ENCODE results near the gene CTSA. TPM values are rescaled to one million over a fixed set of nuclear protein-coding genes. Genes with fewer than 3 reads are reported as not detected.
"Not testable (repeated sequence)": the region's sequence is repeated elsewhere in the genome, so short reads cannot be mapped to it uniquely, and the experiment has no call there.

Gene CTSA
- total RNA-seq, 2 experiments from 2014 or later = 76.9 to 83.4 TPM

DNA sequence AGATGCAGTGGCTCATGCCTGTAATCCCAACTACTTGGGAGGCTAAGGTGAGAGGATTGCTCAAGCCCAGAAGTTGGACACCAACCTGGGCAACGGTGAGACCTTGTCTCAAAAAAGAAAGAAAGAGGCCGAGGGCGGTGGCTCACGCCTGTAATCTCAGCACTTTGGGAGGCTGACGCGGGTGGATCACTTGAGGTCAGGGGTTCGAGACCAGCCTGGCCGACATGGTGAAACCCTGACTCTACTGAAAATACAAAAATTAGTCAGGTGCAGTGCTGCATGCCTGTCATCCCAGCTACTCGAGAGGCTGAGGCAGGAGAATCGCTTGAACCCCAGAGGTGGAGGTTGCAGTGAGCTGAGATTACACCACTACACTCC is 17.0 kb upstream of the CTSA start:
- H3K27ac Mint-ChIP-seq; H3K27me3 Mint-ChIP-seq; H3K4me1 Mint-ChIP-seq; H3K36me3 Mint-ChIP-seq; ATAC-seq (ENCODE audit: low read depth); H3K9me3 Mint-ChIP-seq; H3K4me3 Mint-ChIP-seq; DNase-seq: not testable (repeated sequence)
- POLR2A ChIA-PET = interaction anchor here (0.7 to 1.4 kb wide), 2 partner anchors 24 to 46 kb away, joined by 3 to 8 read pairs; no protein-coding TSS in a partner anchor

DNA sequence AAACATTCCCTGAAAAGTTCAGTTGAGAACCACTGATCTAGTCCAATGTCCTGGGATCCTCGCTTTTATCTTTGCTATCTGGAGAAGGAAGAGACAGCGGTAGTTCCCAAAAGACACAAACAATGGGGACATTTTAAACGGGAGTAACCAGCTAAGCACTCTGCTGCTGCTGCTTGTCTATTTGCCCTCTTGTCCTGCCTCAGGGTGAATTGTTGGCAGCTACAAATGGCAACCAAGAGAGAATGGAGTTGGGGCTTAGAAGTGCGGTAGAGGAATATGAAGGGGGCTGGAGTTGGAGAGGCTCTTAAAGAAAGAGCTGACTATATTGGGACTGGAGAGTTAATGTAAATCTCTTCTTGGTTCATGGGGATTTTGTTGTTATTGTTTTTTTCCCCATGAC is 16.6 kb upstream of the CTSA start:
- POLR2A ChIA-PET = interaction anchor here (0.7 to 1.4 kb wide), 2 partner anchors 24 to 46 kb away, joined by 3 to 8 read pairs; no protein-coding TSS in a partner anchor
- H3K27ac Mint-ChIP-seq = no peak overlapping the region

DNA sequence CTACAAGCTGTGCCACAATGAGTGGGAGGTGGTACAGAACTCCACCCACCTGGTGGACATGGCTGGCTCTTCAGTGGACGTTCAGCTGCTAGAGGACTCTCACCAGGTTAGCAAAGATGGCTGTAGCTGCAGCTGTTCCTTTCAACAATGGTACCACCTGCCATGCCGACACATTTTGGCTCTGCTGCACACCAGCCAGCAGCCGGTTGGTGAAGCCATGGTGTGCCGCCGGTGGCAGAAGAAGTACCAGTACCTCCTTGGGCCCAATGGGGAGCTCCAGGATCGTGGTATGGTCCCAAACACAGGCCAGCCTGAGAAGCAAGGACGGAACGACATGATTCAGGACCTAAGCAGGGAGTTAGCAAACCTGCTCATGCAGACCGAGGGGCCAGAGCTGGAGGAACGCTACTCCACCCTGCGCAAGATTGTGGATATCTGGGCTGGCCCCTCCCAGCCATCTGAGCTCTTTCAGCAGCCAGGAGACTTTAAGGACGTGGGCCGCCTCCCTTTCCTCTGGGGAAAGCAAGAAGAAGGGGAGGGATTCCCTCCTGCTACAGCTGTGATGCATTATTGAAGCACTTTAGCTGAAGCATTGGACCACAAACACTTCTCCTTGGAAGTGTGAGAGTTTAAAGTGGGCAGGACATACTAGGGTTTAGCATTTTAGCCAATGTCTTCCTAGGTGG is 12.9 kb upstream of the CTSA start:
- Mint-ChIP-seq H3K27me3 (no peaks in the 10 kb centered on the region), H3K9me3 (no peaks in the 10 kb centered on the region), H3K4me1 (peaks cover 19% of the 10 kb centered on the region), H3K27ac (no peak overlapping the region), H3K36me3 (peaks cover 14% of the 10 kb centered on the region), H3K4me3 (no peak overlapping the region)
- ATAC-seq (ENCODE audit: low read depth) = no peak
- POLR2A ChIA-PET = no interaction called here
- DNase-seq = no peak

More for the DNA sequence above, 16.6 kb upstream of the CTSA start:
- Mint-ChIP-seq H3K9me3 (no peaks in the 10 kb centered on the region), H3K4me3 (no peak overlapping the region), H3K4me1 (no peaks in the 10 kb centered on the region), H3K36me3 (peaks cover 2% of the 10 kb centered on the region), H3K27me3 (no peaks in the 10 kb centered on the region)
- ATAC-seq (ENCODE audit: low read depth) (no peak), DNase-seq (no peak)

DNA sequence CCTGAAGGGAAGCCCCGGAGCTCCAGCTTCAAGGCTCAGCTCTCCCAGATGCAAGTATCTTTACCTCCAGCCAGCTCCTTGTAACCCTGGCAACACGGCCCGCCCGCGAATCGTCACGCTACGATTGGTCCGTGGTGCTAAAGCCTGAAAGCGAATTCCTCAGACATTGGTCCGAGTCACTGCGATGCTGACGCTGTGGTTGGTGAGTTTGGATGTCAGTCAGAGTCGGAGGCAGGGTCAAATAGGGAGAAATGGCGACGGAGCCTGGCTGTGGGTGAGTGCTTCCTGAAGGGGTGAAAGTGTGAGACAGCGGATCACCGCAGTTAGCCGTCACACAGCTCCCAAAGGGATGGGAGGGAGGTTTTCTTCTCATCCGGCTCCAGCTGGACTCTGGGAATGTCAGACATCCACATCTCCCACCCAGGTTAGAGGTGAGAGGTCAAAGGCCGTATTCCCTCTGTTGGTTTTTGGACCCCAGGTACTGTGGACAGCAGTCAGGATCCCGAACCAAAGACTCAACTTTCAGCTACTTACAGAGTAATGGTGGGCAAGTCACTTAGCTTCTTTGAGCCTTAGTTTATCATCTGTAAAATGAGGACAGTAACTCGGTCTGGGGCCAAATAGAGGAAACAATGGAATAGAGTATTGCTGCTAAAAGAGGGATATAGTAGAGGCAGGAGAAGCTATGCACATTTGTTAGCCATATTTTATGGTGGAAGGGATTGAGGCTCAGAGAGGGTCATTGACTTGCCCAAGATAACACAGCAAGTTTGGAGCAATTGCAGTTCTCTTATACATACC is 9.9 kb upstream of the CTSA start, which contains the start of gene ZSWIM1:
Gene ZSWIM1 (plus strand): TSS at position 240 of the 801 bp plus-strand sequence. CDS start 1,366 bp downstream, outside the sequence.
- POLR2A ChIA-PET = interaction anchor here (0.6 to 2.6 kb wide), 12 partner anchors 9 to 90 kb away, joined by 3 to 30 read pairs (median 5); partner anchors contain the start of genes ACOT8, CTSA, DNTTIP1 and NEURL2
- H3K27me3 Mint-ChIP-seq = no peaks in the 10 kb centered on the region
- DNase-seq = peak; percentile 97
- H3K9me3 Mint-ChIP-seq = no peaks in the 10 kb centered on the region
- peak; percentile 99 for ATAC-seq (ENCODE audit: low read depth)
- H3K4me1 Mint-ChIP-seq = peaks cover 40% of the 10 kb centered on the region
- peak within 1 kb of the TSS; percentile 85 for H3K27ac Mint-ChIP-seq
- peak within 1 kb of the TSS; percentile 87 for H3K4me3 Mint-ChIP-seq
- H3K36me3 Mint-ChIP-seq = peaks cover 21% of the 10 kb centered on the region

- Mint-ChIP-seq H3K9me3 (no peaks in the 10 kb centered on the region), H3K27ac (peak overlapping the region; percentile 11), H3K4me3 (peak overlapping the region; percentile 41), H3K36me3 (peaks cover 21% of the 10 kb centered on the region), H3K27me3 (no peaks in the 10 kb centered on the region), H3K4me1 (peaks cover 41% of the 10 kb centered on the region)
- POLR2A ChIA-PET = interaction anchor here (1.0 to 2.6 kb wide), 6 partner anchors 8 to 91 kb away, joined by 3 to 30 read pairs (median 4); partner anchors contain the start of genes CTSA, DNTTIP1, NEURL2 and PCIF1
- ATAC-seq (ENCODE audit: low read depth) (no peak), DNase-seq (no peak)
Measured at GRCh38 chr20:45882469-45883099, 8.6 kb upstream of the CTSA start.

GRCh38 chr20:45883100-45883469 is 8.1 kb upstream of the CTSA start:
- Mint-ChIP-seq H3K9me3 (no peaks in the 10 kb centered on the region), H3K36me3 (peaks cover 21% of the 10 kb centered on the region), H3K4me1 (peaks cover 41% of the 10 kb centered on the region), H3K4me3 (no peak overlapping the region), H3K27ac (peak overlapping the region; percentile 47), H3K27me3 (no peaks in the 10 kb centered on the region)
- no peak for ATAC-seq (ENCODE audit: low read depth)
- no peak for DNase-seq
- POLR2A ChIA-PET = interaction anchor here (2.6 to 3.8 kb wide), 2 partner anchors 8 to 26 kb away, joined by 15 to 25 read pairs; partner anchors contain the start of genes ACOT8, CTSA, NEURL2 and ZSWIM3

GRCh38 chr20:45886590-45887345 is 4.4 kb upstream of the CTSA start:
- no peak for DNase-seq
- Mint-ChIP-seq H3K27ac (no peak overlapping the region), H3K4me3 (no peak overlapping the region), H3K4me1 (peaks cover 42% of the 10 kb centered on the region), H3K36me3 (peaks cover 17% of the 10 kb centered on the region), H3K27me3 (no peaks in the 10 kb centered on the region), H3K9me3 (no peaks in the 10 kb centered on the region)
- POLR2A ChIA-PET = interaction anchor here (0.7 to 3.8 kb wide), 3 partner anchors 14 to 29 kb away, joined by 3 to 15 read pairs (median 3); partner anchors contain the start of genes ACOT8 and ZSWIM3
- ATAC-seq (ENCODE audit: low read depth) = no peak

DNA sequence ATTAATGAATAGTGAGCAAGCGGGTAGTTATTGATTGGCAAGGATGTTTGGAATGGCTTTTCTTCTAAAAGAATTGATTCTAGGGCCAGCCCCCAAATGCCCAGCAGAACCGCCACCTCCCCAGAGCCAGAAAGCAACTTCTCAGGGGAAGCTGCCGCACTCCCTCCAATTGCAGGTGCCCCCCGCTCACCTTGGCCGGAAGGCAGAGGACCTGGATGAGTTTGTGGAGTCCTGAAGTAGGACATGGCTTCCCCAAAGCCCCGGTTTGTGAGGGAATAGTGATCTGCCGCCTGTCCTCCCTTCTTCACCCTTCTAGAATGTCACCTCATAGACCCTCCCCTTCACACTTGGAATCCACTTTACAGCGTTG is 3.8 kb upstream of the CTSA start, which contains the start of gene SPATA25:
Gene SPATA25 (minus strand): TSS at position 277 of the 370 bp plus-strand sequence. CDS start 32 bp downstream, at position 245.
- ATAC-seq (ENCODE audit: low read depth) (no peak), DNase-seq (no peak)
- Mint-ChIP-seq H3K27me3 (no peaks in the 10 kb centered on the region), H3K36me3 (peaks cover 14% of the 10 kb centered on the region), H3K4me1 (peaks cover 42% of the 10 kb centered on the region), H3K27ac (no peak within 1 kb of the TSS), H3K4me3 (no peak within 1 kb of the TSS), H3K9me3 (no peaks in the 10 kb centered on the region)
- POLR2A ChIA-PET = interaction anchor here (0.7 to 1.1 kb wide), 2 partner anchors 14 to 29 kb away, joined by 3 read pairs; no protein-coding TSS in a partner anchor

- no peak for ATAC-seq (ENCODE audit: low read depth)
- no peaks in the 10 kb centered on the region for H3K27me3 Mint-ChIP-seq
- no peaks in the 10 kb centered on the region for H3K9me3 Mint-ChIP-seq
- POLR2A ChIA-PET = no interaction called here
- DNase-seq = no peak
- peaks cover 43% of the 10 kb centered on the region for H3K4me1 Mint-ChIP-seq
- H3K36me3 Mint-ChIP-seq = peaks cover 4% of the 10 kb centered on the region
- no peak overlapping the region for H3K4me3 Mint-ChIP-seq
- no peak overlapping the region for H3K27ac Mint-ChIP-seq
Measured at GRCh38 chr20:45888681-45889080, 2.5 kb upstream of the CTSA start.

DNA sequence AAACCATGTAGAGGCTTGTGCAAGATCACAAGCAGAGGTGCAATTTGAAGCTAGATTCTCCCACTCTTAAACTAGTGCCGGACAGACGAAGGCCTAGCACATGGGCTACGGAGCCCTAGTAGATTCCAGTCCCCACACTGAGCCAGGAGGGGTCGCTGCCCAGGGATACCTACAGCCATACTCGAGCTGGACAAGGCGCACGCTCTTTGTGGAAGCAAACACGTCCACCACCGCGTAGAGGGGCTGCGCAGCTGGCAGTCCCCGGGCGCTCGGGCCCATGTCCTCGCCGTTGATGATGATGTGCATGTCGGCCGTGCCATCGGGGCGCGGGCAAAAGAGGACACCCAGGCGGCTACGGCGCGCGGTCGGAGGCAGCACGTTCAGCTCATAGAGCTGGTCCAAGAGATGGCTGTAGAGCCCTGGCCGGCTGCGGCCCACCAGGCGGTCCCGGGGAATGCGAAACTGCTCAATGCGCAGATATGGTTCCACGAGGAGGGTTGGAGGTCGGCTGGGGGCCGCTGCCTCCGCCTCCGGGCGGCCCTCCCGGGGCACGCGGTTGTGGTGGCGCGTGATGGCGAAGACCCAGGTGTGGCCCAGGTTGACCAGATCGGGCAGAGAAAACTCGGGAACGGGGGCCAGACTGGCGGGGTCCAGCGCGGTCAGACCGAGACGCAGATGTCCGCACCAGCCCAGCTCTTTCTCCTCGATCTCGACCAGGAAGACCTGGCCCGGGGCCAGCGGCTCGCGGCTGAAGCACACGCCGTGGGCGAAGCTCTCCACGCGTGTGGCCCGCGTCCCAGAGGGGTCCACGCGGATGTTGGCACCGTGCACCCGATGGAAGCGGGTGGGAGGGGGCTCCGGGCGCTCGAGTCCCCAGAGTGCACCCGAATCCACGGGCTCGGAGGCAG is 804 bp upstream of the CTSA start:
- DNase-seq = peak; percentile 59
- Mint-ChIP-seq H3K27ac (peak overlapping the region; percentile 86), H3K4me1 (peaks cover 32% of the 10 kb centered on the region), H3K4me3 (peak overlapping the region; percentile 92), H3K27me3 (no peaks in the 10 kb centered on the region), H3K36me3 (peaks cover 1% of the 10 kb centered on the region), H3K9me3 (no peaks in the 10 kb centered on the region)
- ATAC-seq (ENCODE audit: low read depth) = peak; percentile 33
- POLR2A ChIA-PET = interaction anchor here (0.8 to 5.5 kb wide), 12 partner anchors 9 to 83 kb away, joined by 3 to 43 read pairs (median 6); partner anchors contain the start of genes ACOT8, PCIF1, ZSWIM1 and ZSWIM3

- POLR2A ChIA-PET = interaction anchor here (1.1 to 5.5 kb wide), 6 partner anchors 10 to 43 kb away, joined by 4 to 43 read pairs (median 8); partner anchors contain the start of genes PCIF1 and ZSWIM1
- peaks cover 26% of the 10 kb centered on the region for H3K4me1 Mint-ChIP-seq
- H3K36me3 Mint-ChIP-seq = peaks cover 1% of the 10 kb centered on the region
- H3K4me3 Mint-ChIP-seq = peak overlapping the region; percentile 92
- ATAC-seq (ENCODE audit: low read depth) (no peak), DNase-seq (no peak)
- no peaks in the 10 kb centered on the region for H3K9me3 Mint-ChIP-seq
- H3K27ac Mint-ChIP-seq = peak overlapping the region; percentile 74
- H3K27me3 Mint-ChIP-seq = no peaks in the 10 kb centered on the region
Measured at GRCh38 chr20:45892049-45892825, 1.1 kb downstream of the CTSA start.

All from activated naive CD8-positive, alpha-beta T cell treated with anti-CD3 and anti-CD28 coated beads, Interleukin-2, amount 10 ng/mL, durations not matched to agents 7 days and 5 days (primary cell).